H1 (cell line): ENCODE results near the gene KRT6C. TPM values are rescaled to one million over a fixed set of nuclear protein-coding genes. Genes with fewer than 3 reads are reported as not detected.

Experiments used
- CTCF ChIA-PET: fragments of 300-600 bp; sonication (Branson Sonifier 250); formaldehyde crosslinking; loops from one replicate; lab custom pipeline; 2021; ENCODE audit not compliant: partially characterized antibody; lab: Charles Lee
- POLR2A ChIA-PET: fragments of 300-600 bp; sonication (Branson Sonifier 250); formaldehyde crosslinking; loops from one replicate; lab custom pipeline; 2021; ENCODE audit warnings: inconsistent platforms; ENCODE audit not compliant: partially characterized antibody; lab: Charles Lee
- DNase-seq, 2 experiments: peaks; one replicate each; pipeline versions ENCODE4 v3.0.0 to v3.0.0-alpha.2; 2010 to 2022; ENCODE audit warnings: low spot score in 2 of 2, low read depth in 1 of 2, mixed read lengths in 1 of 2
- FAIRE-seq: peaks from 2 replicates; lab custom pipeline; 2011; peaks lifted over from hg19 to GRCh38; lab: Jason Lieb, UNC
- H2AFZ ChIP-seq: 2 replicates; pipeline ENCODE4 v1.8.1; 2012; ENCODE audit warnings: low read length, inconsistent platforms
- H2AK5ac ChIP-seq: 2 replicates; pipeline ENCODE4 v1.6.1; 2013; ENCODE audit warnings: low read depth, low read length
- H2BK120ac ChIP-seq: replicated peaks from 2 replicates; pipeline ENCODE3; 2013; ENCODE audit warnings: low read depth, low read length, inconsistent platforms
- H2BK12ac ChIP-seq: 2 replicates; pipeline ENCODE4 v1.6.1; 2013; ENCODE audit warnings: low read depth, low read length
- H2BK15ac ChIP-seq: 2 replicates; pipeline ENCODE4 v1.6.1; 2013; ENCODE audit warnings: low read length
- H2BK20ac ChIP-seq: 2 replicates; pipeline ENCODE4 v1.6.1; 2013; ENCODE audit warnings: low read length
- H2BK5ac ChIP-seq: 2 replicates; pipeline ENCODE4 v1.6.1; 2013; ENCODE audit warnings: low read depth, low read length
- H3K14ac ChIP-seq: 2 replicates; pipeline ENCODE4 v1.6.1; 2013; ENCODE audit warnings: inconsistent platforms; ENCODE audit not compliant: insufficient read length
- H3K18ac ChIP-seq: 2 replicates; pipeline ENCODE4 v1.6.1; 2013; ENCODE audit warnings: low read length; ENCODE audit errors: extremely low read depth
- H3K23ac ChIP-seq: 2 replicates; pipeline ENCODE4 v1.6.1; 2013; ENCODE audit warnings: inconsistent platforms; ENCODE audit not compliant: insufficient read length
- H3K23me2 ChIP-seq: 2 replicates; pipeline ENCODE4 v1.6.1; 2013; ENCODE audit warnings: low read depth, low read length
- H3K27ac ChIP-seq: 2 replicates; pipeline ENCODE4 v1.6.1; 2011; ENCODE audit warnings: low read depth, low read length, inconsistent platforms
- H3K27me3 ChIP-seq, 4 experiments: replicated peaks in 1 of 4; 1 replicate in 1 of 4; 2 replicates in 3 of 4; pipeline versions ENCODE4 v1.6.1 to v1.8.1; 2011 to 2013; ENCODE audit warnings: low read length in 3 of 4, mild to moderate bottlenecking in 3 of 4, inconsistent platforms in 2 of 4, mixed read lengths in 2 of 4, moderate library complexity in 1 of 4; ENCODE audit not compliant: control insufficient read depth in 3 of 4, insufficient read depth in 3 of 4; ENCODE audit errors: extremely low read depth in 1 of 4
- H3K36me3 ChIP-seq, 4 experiments: 2 replicates each; pipeline versions ENCODE4 v1.6.1 to v1.8.1; 2011 to 2013; ENCODE audit warnings: mild to moderate bottlenecking in 4 of 4, low read length in 3 of 4, moderate library complexity in 2 of 4, control low read depth in 1 of 4, inconsistent platforms in 1 of 4; ENCODE audit not compliant: insufficient read depth in 4 of 4, control insufficient read depth in 2 of 4
- H3K4ac ChIP-seq: replicated peaks from 2 replicates; pipeline ENCODE3; 2013; ENCODE audit warnings: low read length, low read depth, mixed read lengths, inconsistent platforms; ENCODE audit not compliant: insufficient read length
- H3K4me1 ChIP-seq, 4 experiments: replicated peaks in 1 of 4; 1 replicate in 1 of 4; 2 replicates in 3 of 4; pipeline versions ENCODE4 v1.6.1 to v1.8.1; 2011 to 2013; ENCODE audit warnings: low read length in 3 of 4, inconsistent platforms in 2 of 4, mixed read lengths in 1 of 4; ENCODE audit not compliant: insufficient read depth in 4 of 4, control insufficient read depth in 3 of 4
- H3K4me2 ChIP-seq, 2 experiments: 2 replicates each; pipeline versions ENCODE4 v1.6.1 to v1.8.1; 2011 to 2013; ENCODE audit warnings: low read depth in 2 of 2, low read length in 2 of 2, control low read depth in 1 of 2, inconsistent platforms in 1 of 2, mild to moderate bottlenecking in 1 of 2; ENCODE audit not compliant: insufficient read depth in 1 of 2
- H3K4me3 ChIP-seq, 4 experiments: fragments of 200-600, 300-600 bp in 1 of 4; sonication (generic), shearing (Covaris generic), sonication (Bioruptor Twin) in 1 of 4; 2 replicates each; pipeline versions ENCODE4 v1.5.1 to v1.8.1; 2011 to 2016; ENCODE audit warnings: low read length in 4 of 4, low read depth in 3 of 4, control low read depth in 2 of 4, inconsistent platforms in 2 of 4, mild to moderate bottlenecking in 2 of 4, mixed read lengths in 1 of 4, moderate library complexity in 1 of 4; ENCODE audit not compliant: insufficient read depth in 2 of 4; ENCODE audit errors: extremely low read depth in 1 of 4
- H3K56ac ChIP-seq: replicated peaks from 2 replicates; pipeline ENCODE3; 2013; ENCODE audit warnings: low read depth, mild to moderate bottlenecking, mixed read lengths, low read length, inconsistent platforms; ENCODE audit not compliant: insufficient read length
- H3K79me1 ChIP-seq: 2 replicates; pipeline ENCODE4 v1.6.1; 2013; ENCODE audit warnings: low read depth, low read length, control low read depth
- H3K79me2 ChIP-seq, 2 experiments: 2 replicates each; pipeline versions ENCODE4 v1.6.1 to v1.8.1; 2012 to 2013; ENCODE audit warnings: low read length in 2 of 2, mild to moderate bottlenecking in 2 of 2, inconsistent platforms in 1 of 2; ENCODE audit not compliant: insufficient read depth in 2 of 2, control insufficient read depth in 1 of 2
- H3K9ac ChIP-seq, 4 experiments: replicated peaks in 1 of 4; 1 replicate in 1 of 4; 2 replicates in 3 of 4; pipeline versions ENCODE4 v1.6.1 to v1.8.1; 2011 to 2013; ENCODE audit warnings: low read depth in 3 of 4, low read length in 3 of 4, control low read depth in 2 of 4, mild to moderate bottlenecking in 2 of 4, moderate library complexity in 2 of 4, inconsistent platforms in 1 of 4; ENCODE audit errors: extremely low read depth in 1 of 4
- H3K9me3 ChIP-seq, 2 experiments: 2 replicates each; pipeline versions ENCODE4 v1.6.1 to v1.8.1; 2012 to 2013; ENCODE audit warnings: mild to moderate bottlenecking in 2 of 2, moderate library complexity in 2 of 2, control low read depth in 1 of 2, inconsistent platforms in 1 of 2, low read depth in 1 of 2, low read length in 1 of 2, mixed read lengths in 1 of 2; ENCODE audit not compliant: insufficient read depth in 2 of 2
- H4K20me1 ChIP-seq, 2 experiments: replicated peaks in 1 of 2; 2 replicates each; pipeline versions ENCODE3 to v1.8.1; 2011 to 2013; ENCODE audit warnings: inconsistent platforms in 2 of 2, low read length in 2 of 2, mild to moderate bottlenecking in 1 of 2; ENCODE audit not compliant: insufficient read depth in 2 of 2, control insufficient read depth in 1 of 2
- H4K5ac ChIP-seq: 2 replicates; pipeline ENCODE4 v1.6.1; 2013; ENCODE audit warnings: low read length, low read depth, mixed read lengths, inconsistent platforms; ENCODE audit not compliant: insufficient read length
- H4K8ac ChIP-seq: 2 replicates; pipeline ENCODE4 v1.8.0; 2013; ENCODE audit warnings: mild to moderate bottlenecking, moderate library complexity, low read length, inconsistent platforms; ENCODE audit not compliant: insufficient read depth; ENCODE audit errors: extremely low read depth
- H4K91ac ChIP-seq: replicated peaks from 2 replicates; pipeline ENCODE3; 2013; ENCODE audit warnings: low read length, mixed read lengths, inconsistent platforms; ENCODE audit not compliant: insufficient read length
- ASH2L ChIP-seq: fragments of 200-600, 300-600 bp; sonication (generic); IDR thresholded peaks from one replicate; pipeline ENCODE4 v1.7.1; 2017; ENCODE audit warnings: low read length
- CEBPB ChIP-seq: IDR thresholded peaks from 2 replicates; pipeline ENCODE4 v1.6.1; 2012; ENCODE audit warnings: low read depth, low read length
- CHD2 ChIP-seq: IDR thresholded peaks from 2 replicates; pipeline ENCODE4 v1.6.1; 2012; ENCODE audit warnings: low read length, improper control_type of control experiment
- E2F6 ChIP-seq: IDR thresholded peaks from 2 replicates; pipeline ENCODE4 v1.6.1; 2012; ENCODE audit warnings: inconsistent platforms
- EZH2 ChIP-seq: fragments of 200-600 bp; sonication (generic); IDR thresholded peaks from 2 replicates; pipeline ENCODE4 v1.7.1; 2012; ENCODE audit warnings: low read depth, mild to moderate bottlenecking, moderate library complexity, low read length, inconsistent platforms; ENCODE audit not compliant: severe bottlenecking
- HDAC2 ChIP-seq, 2 experiments: fragments of 300-600 bp in 1 of 2; sonication (generic) in 1 of 2; IDR thresholded peaks; 2 replicates each; pipeline ENCODE4 v1.6.1; 2011 to 2012; ENCODE audit warnings: low read depth in 2 of 2, low read length in 2 of 2, mild to moderate bottlenecking in 2 of 2, moderate library complexity in 2 of 2, borderline replicate concordance in 1 of 2, inconsistent platforms in 1 of 2
- JUN ChIP-seq: IDR thresholded peaks from 2 replicates; pipeline ENCODE4 v1.6.1; 2011; ENCODE audit warnings: low read depth, mild to moderate bottlenecking, improper control_type of control experiment, low read length
- NANOG ChIP-seq: IDR thresholded peaks from 2 replicates; pipeline ENCODE4 v1.6.1; 2011; ENCODE audit warnings: low read length, low read depth, mild to moderate bottlenecking, inconsistent platforms; ENCODE audit not compliant: insufficient read depth, poor library complexity, severe bottlenecking
- PHF8 ChIP-seq: fragments of 200-600 bp; sonication (generic); conservative IDR thresholded peaks from 2 replicates; pipeline ENCODE4 v1.7.1; 2012; ENCODE audit warnings: low read depth, mild to moderate bottlenecking, inconsistent platforms, low read length, moderate library complexity
- POU5F1 ChIP-seq: IDR thresholded peaks from 2 replicates; pipeline ENCODE4 v1.6.1; 2011; ENCODE audit warnings: low read depth, mild to moderate bottlenecking, low read length, moderate library complexity
- RNF2 ChIP-seq: fragments of 200-900, 300-1000 bp; sonication (generic); IDR thresholded peaks from 2 replicates; pipeline ENCODE4 v1.7.1; 2016; ENCODE audit warnings: borderline replicate concordance, low read depth, mild to moderate bottlenecking, antibody characterized with exemption, low read length; ENCODE audit not compliant: poor library complexity, severe bottlenecking; ENCODE audit errors: missing control alignments
- SIRT6 ChIP-seq: IDR thresholded peaks from one replicate; pipeline ENCODE4 v1.7.1; 2012; ENCODE audit warnings: low read length, inconsistent platforms
- SP2 ChIP-seq: IDR thresholded peaks from 2 replicates; pipeline ENCODE4 v1.6.1; 2012; ENCODE audit warnings: mild to moderate bottlenecking, low read length, inconsistent platforms
- YY1 ChIP-seq: IDR thresholded peaks from 2 replicates; pipeline ENCODE4 v1.6.1; 2011; ENCODE audit warnings: low read depth, mild to moderate bottlenecking, low read length
- WGBS, 2 experiments: shearing (Covaris generic) in 1 of 2; methylation state at CpG; one replicate each; pipeline versions ENCODE4 v1.1.6 to v1.1.7; 2013 to 2015; ENCODE audit warnings: low lambda C conversion rate in 2 of 2, mixed read lengths in 2 of 2, inconsistent platforms in 1 of 2, low coverage in 1 of 2, missing lambda C conversion rate in 1 of 2; ENCODE audit not compliant: insufficient replicate concordance in 2 of 2, insufficient coverage in 1 of 2, insufficient read length in 1 of 2; ENCODE audit errors: extremely low coverage in 1 of 2, missing lambda C conversion rate in 1 of 2; 5-methylcytosine and 5-hydroxymethylcytosine counted together
- polyA plus RNA-seq, 7 experiments: library from polyadenylated mRNA; depleted of rRNA in 3 of 7; stranded (reverse) in 5 of 7; unstranded in 2 of 7; fragments of >200 nt in 5 of 7; fragments of 200-250 nt in 2 of 7; gene quantifications; 1 replicate in 5 of 7; 2 replicates in 1 of 7; 4 replicates in 1 of 7; pipeline versions ENCODE4 v1.2.1 to v1.2.3, GENCODE V29; 2011 to 2013; ENCODE audit warnings: missing spikeins in 2 of 7, mixed read lengths in 2 of 7
- total RNA-seq: library from RNA; stranded (reverse); fragmentation: NEBNext Ultra II Directional; extraction: Animal tissue kit (Norgen Biotek cat#: 25700); gene quantifications from 2 replicates; pipeline ENCODE4 v1.2.1, GENCODE V29; 2021

The KRT6C gene
- total and polyA plus RNA-seq, 2 of the 8 experiments (the other 6 are each of a cell fraction or from before 2014, with no cell fraction given): not detected

GRCh38 chr12:52464897-52465296 is 8.7 kb downstream of the KRT6C start:
- no peak overlapping the region for H3K4ac ChIP-seq
- H3K23me2 ChIP-seq: no peaks in the 10 kb centered on the region
- H4K20me1 ChIP-seq: no peaks in the 10 kb centered on the region
- no peaks in the 10 kb centered on the region for H3K79me2 ChIP-seq
- H3K9ac ChIP-seq: no peak overlapping the region
- no peak overlapping the region for H2BK5ac ChIP-seq
- no peak overlapping the region for H4K5ac ChIP-seq
- no peak overlapping the region for H2BK20ac ChIP-seq
- no peaks in the 10 kb centered on the region for H3K27me3 ChIP-seq
- no peak overlapping the region for H3K18ac ChIP-seq
- no peak overlapping the region for H3K4me3 ChIP-seq
- ChIA-PET POLR2A (no interaction called here), CTCF (interaction anchor here (0.6 to 1.3 kb wide), 3 partner anchors 31 to 69 kb away, joined by 3 to 4 read pairs (median 3); partner anchors contain the start of gene KRT75)
- H2BK120ac ChIP-seq: no peak overlapping the region
- FAIRE-seq: no peak
- H3K56ac ChIP-seq: no peak overlapping the region
- no peaks in the 10 kb centered on the region for H3K36me3 ChIP-seq
- no peak for DNase-seq
- H4K8ac ChIP-seq: no peak overlapping the region
- no peak overlapping the region for H2BK15ac ChIP-seq
- no peak overlapping the region for H2AK5ac ChIP-seq
- no peaks in the 10 kb centered on the region for H3K79me1 ChIP-seq
- no peak overlapping the region for H3K23ac ChIP-seq
- no peak overlapping the region for H3K27ac ChIP-seq
- 93% methylated on average over 2 of the region's 2 CpGs; no CpG with 5 or more reads in 1 of the 2 experiments for WGBS, 2 experiments
- H2BK12ac ChIP-seq: no peak overlapping the region
- H3K9me3 ChIP-seq: no peaks in the 10 kb centered on the region
- H3K4me2 ChIP-seq: no peak overlapping the region
- H2AFZ ChIP-seq: no peak overlapping the region
- no peak overlapping the region for H3K14ac ChIP-seq
- H4K91ac ChIP-seq: no peak overlapping the region
- H3K4me1 ChIP-seq: no peaks in the 10 kb centered on the region
- TF ChIP-seq JUN (no peak), CEBPB (no peak), NANOG (no peak), RNF2 (no peak), SIRT6 (no peak), ASH2L (no peak), EZH2 (no peak), POU5F1 (no peak), PHF8 (no peak), E2F6 (no peak), SP2 (no peak), CHD2 (no peak), HDAC2 (IDR thresholded peaks at IDR 0.05; ENCODE audit: borderline replicate concordance in 1 of 2, low read depth in 2 of 2, low read length in 2 of 2) (no peak), YY1 (no peak)
